Stimulated activated CD8-positive, alpha-beta memory T cell treated with anti-CD3 and anti-CD28 coated beads, Interleukin-12 subunit alpha, Interleukin-12 subunit beta, amount 100 ng/mL, for 4 hours (primary cell): ENCODE results near the gene THEMIS.

Source experiments
- DNase-seq: peaks from one replicate; pipeline ENCODE4 v3.0.0-alpha.2; 2020; ENCODE audit warnings: low read depth

THEMIS gene

GRCh38 chr6:127858727-127859391 lies 42.0 kb downstream of the THEMIS start:
- no peak for DNase-seq

DNA sequence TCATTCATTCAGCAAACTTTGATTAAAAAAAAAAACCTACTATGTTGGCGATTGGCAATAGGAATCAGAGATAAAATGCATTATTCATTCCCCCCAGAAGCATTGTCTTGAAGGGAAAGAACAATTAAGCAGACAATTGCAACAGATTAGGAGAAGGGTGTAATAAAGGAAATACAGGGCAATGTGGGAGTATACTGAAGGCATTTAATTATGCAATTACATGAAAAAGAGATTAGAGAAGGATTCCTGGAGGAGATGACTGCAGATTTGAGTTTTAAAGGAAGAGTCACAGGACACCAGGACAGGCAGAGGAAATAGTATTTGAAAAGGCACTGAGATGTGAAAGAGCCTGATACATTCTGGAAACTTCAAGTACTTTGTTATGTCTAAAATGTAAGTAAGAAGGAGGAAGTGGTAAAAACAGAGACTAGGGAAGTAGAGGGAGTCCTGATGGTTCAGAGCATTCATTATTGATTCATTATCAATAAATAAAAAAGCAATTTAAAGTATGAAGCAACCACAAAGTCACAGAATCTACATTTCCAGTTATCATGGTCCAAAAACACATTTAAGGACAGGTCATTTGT lies 43.7 kb downstream of the THEMIS start:
- no peak for DNase-seq

- peak; percentile 16 for DNase-seq
These were observed 45.2 kb downstream of the THEMIS start for GRCh38 chr6:127855542-127856159.

DNA sequence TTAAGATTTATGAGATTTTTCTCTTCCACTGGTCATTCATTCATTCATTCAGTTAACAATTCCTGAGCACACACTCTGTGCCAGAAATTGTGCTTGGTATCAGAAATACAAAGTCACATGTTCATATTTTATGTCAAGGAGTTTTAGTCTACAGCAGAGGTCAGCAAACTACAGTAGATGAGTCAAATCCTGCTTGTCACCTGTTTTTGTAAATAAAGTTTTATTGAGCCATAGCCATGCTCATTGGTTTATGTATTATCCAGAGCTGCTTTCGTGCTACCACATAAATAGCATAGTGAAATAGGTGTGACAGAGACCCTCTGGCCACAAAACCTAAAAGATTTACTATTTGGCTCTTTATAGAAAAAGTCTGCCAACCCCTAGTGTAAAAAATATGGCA lies 46.8 kb downstream of the THEMIS start:
- DNase-seq, result no peak

DNA sequence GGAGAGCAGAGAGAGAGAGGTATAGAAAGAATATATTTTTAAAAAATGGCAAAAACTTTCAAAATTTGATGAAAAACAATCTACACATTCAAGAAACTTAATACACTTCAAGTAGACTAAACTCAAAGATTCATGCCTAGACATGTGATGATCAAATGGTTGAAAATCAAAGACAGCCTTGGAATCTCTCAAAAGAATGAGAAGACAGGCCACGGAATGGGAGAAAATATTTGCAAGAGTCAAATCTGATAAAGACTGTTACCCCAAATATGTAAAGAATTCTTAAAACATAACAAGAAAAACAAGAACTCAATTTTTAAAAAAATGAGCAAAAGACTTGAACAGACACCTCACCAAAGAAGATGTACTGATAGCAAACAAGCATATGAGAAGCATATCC lies 49.7 kb downstream of the THEMIS start:
- DNase-seq, result no peak

GRCh38 chr6:127845242-127845641 lies 55.6 kb downstream of the THEMIS start:
- DNase-seq, result no peak

DNA sequence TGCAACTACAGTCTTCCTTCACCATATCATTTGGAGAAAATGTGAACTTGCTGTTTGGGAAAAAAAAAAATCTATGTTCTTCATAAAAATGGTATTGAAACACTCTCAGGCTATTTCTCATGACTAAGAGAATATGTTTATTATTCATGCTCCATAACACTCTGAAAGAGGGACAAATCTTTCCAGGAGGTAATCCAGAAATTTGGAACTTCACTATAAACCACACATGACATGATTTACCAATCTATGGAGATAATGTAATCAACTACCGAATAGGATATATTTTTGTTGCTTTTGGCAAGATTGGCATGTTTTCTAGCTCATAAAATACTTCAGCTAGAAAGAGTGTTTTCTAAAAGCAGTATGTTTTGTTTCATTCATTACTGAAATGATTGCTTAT lies 56.3 kb downstream of the THEMIS start:
- DNase-seq, result no peak

DNA sequence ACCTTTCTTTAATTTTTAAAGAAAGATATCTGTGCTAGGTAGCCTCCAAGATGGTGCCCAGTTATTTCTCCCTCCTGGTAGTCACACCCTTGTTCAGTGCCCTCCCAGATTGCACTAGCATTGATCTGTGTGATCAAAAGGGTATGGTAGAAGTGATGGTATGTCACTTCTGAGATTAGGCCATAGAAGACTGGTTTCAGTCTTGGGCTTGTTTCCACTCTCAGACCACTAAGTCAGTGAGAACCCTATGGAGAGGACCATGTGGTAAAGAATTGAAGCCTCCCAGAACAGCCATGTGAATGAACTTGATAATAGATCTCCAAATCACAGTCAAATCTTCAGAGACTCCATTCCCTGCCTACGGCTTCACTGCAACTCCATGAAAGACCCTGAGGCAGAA lies 57.3 kb downstream of the THEMIS start:
- DNase-seq, result no peak

- DNase-seq, result no peak
These were observed 58.3 kb downstream of the THEMIS start for GRCh38 chr6:127842562-127842961.

DNA sequence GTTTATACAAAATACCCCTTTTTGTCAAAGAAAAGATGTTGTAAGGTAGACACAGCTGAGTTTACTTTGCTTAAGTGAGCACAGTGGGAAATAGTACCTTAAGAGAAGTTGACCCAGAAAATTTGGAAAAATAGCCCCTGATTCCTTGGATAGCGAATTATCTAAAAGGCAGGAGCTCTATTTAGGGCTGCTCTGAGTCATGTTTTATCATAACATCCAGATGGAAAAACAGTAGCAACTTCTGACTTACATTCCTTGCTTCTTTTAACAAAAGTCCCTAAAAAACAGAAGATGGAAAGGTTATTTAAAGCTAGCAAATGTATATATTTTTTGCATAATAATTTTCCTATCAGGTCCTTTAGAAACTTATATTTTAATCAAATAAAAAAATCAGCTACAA lies 59.0 kb downstream of the THEMIS start:
- DNase-seq, result no peak

DNA sequence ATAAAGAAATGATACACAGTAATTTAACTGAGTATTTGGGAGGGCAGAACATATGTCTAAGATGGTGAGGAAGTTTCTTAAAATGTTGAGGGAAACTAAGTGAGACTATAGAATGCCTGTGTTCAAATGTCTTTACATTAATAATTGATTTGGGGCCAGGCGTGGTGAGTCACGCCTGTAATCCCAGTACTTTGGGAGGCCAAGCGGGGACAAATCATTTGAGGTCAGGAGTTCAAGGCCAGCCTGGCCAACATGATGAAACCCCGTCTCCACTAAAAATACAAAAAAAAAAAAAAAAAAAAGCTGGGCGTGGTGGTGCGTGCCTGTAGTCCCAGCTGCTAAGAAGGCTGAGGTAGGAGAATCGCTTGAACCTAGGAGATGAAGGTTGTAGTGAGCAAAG lies 66.7 kb downstream of the THEMIS start:
- no peak for DNase-seq

- no peak for DNase-seq
These were observed 67.5 kb downstream of the THEMIS start for GRCh38 chr6:127833336-127833735.

- no peak for DNase-seq
These were observed 68.5 kb downstream of the THEMIS start for GRCh38 chr6:127832381-127832780.

- no peak for DNase-seq
These were observed 76.8 kb downstream of the THEMIS start for GRCh38 chr6:127824061-127824460.

GRCh38 chr6:127821431-127821830 lies 79.4 kb downstream of the THEMIS start:
- no peak for DNase-seq

GRCh38 chr6:127818149-127818548 lies 82.7 kb downstream of the THEMIS start:
- no peak for DNase-seq

- DNase-seq, result no peak
These were observed 84.2 kb downstream of the THEMIS start for GRCh38 chr6:127816643-127817042.

GRCh38 chr6:127813699-127814027 lies 87.2 kb downstream of the THEMIS start:
- no peak for DNase-seq

DNA sequence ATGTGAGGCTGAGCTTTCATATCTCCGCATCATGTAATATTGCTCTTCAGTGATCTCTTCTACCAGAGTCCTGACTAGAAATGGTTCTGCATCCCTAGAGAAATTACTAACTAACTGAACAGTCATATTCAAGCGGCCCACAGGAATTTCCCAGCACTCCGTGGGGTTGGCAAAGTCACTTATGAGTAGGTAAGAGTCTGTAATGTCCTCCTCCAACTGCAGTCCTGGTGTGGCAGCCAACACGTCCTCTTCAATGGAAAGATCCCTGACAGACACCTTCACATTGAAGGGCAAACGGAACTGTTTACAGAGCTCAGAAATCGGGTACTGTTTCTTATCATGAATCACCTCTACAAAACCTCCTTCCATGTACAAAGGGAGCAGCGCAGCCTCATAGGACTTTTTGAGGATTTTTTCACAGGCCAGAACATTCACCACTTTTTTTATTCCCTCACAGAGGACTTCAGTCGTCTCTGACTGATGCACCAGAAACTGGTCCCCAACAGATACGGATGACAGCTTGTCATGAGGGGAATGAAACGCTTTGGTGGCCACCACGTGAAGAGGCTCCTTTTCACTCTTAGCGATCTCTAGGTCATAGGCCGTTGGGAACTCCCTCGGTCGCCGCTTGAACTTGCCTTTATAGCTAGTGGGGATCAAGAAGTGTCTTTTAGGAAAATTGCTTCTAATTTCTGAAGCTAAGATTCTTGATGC lies 87.7 kb downstream of the THEMIS start:
- DNase-seq, result no peak

DNA sequence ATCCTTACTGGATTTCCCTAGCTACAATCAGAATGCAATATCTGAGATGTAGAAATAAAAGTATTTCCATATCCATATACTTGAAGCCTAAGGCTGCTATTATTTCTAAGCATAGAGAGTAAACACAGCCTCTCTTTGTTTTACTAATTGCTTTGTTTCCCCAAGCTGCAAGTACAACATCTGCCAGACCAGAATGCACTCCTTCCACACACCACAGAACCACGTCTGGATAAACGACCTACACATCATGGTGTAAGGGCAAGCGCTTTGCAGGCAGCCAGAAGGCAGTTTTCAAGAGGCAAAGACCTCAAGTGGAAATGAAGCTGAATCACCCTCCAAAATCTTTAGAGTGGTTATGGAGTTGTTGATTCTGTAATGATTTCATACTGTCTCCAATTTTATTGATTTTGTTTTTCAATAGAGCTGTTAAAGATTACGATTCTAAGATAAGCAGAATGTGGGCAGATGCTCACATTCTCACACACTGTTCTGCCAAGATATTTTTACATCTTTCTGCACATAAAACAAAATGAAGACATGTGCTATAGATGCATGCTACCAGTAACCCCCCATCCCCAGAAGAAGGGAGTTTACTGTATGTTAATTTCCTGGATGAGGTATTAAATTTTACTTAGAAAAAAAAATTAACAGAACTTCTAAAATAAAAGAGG lies 88.8 kb downstream of the THEMIS start:
- DNase-seq, result no peak

DNA sequence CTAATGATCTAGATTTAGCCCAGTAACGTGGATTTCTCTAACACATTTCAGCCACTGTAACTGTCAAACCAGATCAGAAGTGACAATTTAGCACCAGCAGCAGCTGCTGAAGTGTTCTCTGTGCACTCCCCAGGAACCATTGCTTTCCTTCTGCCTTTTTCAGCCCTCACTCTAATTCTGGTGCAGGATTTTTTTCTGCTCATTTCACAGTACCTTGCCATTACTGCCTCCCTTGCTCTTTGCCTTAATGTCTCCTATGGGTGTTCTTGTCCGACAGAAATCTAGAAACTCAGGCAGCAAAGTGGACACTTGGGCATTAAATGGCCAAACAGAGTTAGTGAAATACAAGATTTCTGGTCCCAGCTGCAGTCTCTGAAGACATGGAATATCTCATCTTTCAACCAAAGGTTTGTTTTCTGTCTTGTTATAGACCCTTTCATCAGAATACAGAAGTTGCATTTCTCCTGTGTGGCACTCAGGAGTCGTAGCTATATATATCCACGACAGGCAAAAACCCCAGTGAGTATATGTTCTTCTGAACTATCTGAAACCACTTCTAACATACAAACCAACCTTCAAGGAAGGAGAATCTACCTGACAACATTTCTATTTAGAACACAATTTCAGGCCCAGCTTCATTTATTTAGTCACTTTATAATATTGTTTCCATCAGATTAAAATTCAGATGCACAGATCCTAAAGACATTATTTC lies 92.9 kb downstream of the THEMIS start:
- no peak for DNase-seq

DNA sequence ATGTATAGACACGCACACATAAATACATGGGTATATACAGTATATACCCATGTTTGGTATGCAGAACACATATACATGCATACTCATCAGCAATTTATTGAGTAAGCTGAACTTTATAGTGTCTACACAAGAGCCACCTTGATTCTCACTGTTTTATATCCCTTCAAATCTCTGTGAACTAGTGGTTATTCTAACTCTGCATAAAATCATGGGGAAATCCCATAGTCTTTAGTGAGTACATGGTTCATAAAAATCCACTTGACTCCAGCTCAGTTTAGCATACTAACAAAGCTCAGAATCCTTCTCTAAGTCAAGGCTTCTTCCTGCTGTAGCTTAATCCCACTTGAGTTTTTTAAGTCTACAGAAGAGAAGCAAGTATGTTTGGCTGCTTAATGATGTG lies 104.1 kb downstream of the THEMIS start:
- no peak for DNase-seq
